SH-SY5Y (cell line): ENCODE results near the gene TSPAN32.

Source experiments
- GATA2 ChIP-seq: IDR thresholded peaks from 2 replicates; pipeline ENCODE4 v1.6.1; 2011; ENCODE audit warnings: mild to moderate bottlenecking, low read depth, low read length
- GATA3 ChIP-seq: IDR thresholded peaks from 2 replicates; pipeline ENCODE4 v1.6.1; 2011; ENCODE audit warnings: low read depth, mild to moderate bottlenecking, low read length, moderate library complexity

DNA sequence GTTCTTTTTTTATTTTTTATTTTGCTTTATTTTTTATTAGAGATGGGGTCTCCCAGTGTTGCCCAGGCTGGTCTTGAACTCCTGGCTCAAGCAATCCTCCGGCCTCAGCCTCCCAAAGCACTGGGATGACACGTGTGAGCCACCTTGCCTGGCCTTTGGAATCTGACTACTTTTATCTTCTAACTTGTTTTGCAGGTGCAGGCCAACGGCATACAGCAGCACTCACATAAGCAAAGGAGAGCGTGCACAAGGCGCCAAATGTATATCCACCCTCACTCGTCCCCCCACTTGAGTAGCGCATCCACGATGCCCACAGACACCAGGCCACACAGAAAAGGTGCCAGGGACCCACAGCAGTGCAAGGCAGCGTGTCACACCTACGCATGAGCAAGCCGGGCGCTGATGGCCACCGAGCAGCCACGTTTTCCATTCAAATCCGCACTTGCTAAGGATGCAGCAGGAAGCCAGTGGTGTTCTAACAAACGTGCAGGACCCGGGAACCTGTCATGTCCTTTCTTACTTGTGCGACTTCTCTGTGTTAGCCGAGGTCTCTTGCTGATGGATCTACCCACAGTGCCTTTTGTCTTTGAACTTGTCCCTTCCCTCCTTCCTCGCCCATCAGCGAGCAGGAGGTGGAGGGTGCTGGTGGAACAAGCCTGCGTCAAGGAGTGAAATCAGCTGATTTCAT, 37.3 kb upstream of the TSPAN32 start:
- TF ChIP-seq GATA2 = no peak
- no peak for TF ChIP-seq GATA3
